Lung (tissue), 12 donors: ENCODE results near the gene TAS1R2. TPM values are rescaled to one million over a fixed set of nuclear protein-coding genes. Genes with fewer than 3 reads are reported as not detected.
"Not testable (repeated sequence)": the region's sequence is repeated elsewhere in the genome, so short reads cannot be mapped to it uniquely, and the experiment has no call there.

ENCODE experiments used
- ATAC-seq: fragments of 200-7000 bp; cut with Tn5 transposase; one replicate; pipeline ENCODE4 v1.9.1; 2020; ENCODE audit warnings: moderate number of reproducible peaks; ENCODE audit not compliant: insufficient read depth, low FRiP score
- DNase-seq, 3 donors: peaks; one replicate each; pipeline ENCODE4 v3.0.0-alpha.2; 2013 to 2017
- H3K27ac ChIP-seq, 2 donors: one replicate each; pipeline ENCODE4 v1.5.1; 2013; ENCODE audit warnings: mild to moderate bottlenecking in 2 of 2, moderate library complexity in 2 of 2, control low read depth in 1 of 2, inconsistent platforms in 1 of 2, low read depth in 1 of 2, low read length in 1 of 2
- H3K27me3 ChIP-seq, 3 donors: one replicate each; pipeline ENCODE4 v1.5.1; 2013; ENCODE audit warnings: low read length in 2 of 3; ENCODE audit not compliant: control insufficient read depth in 3 of 3, insufficient read depth in 3 of 3
- H3K36me3 ChIP-seq, 4 donors: one replicate each; pipeline ENCODE4 v1.5.1; 2013; ENCODE audit warnings: low read length in 4 of 4, mild to moderate bottlenecking in 1 of 4, moderate library complexity in 1 of 4; ENCODE audit not compliant: control insufficient read depth in 4 of 4, insufficient read depth in 4 of 4
- H3K4me1 ChIP-seq, 5 donors: one replicate each; pipeline ENCODE4 v1.5.1; 2013; ENCODE audit warnings: low read length in 5 of 5, mild to moderate bottlenecking in 2 of 5, moderate library complexity in 1 of 5; ENCODE audit not compliant: control insufficient read depth in 5 of 5, insufficient read depth in 5 of 5
- H3K4me3 ChIP-seq: one replicate; pipeline ENCODE4 v1.5.1; 2013; ENCODE audit warnings: mild to moderate bottlenecking, control low read depth, moderate library complexity
- H3K9ac ChIP-seq, 2 donors: one replicate each; pipeline ENCODE4 v1.5.1; 2013; ENCODE audit warnings: low read length in 2 of 2, control low read depth in 1 of 2; ENCODE audit not compliant: insufficient read depth in 1 of 2
- H3K9me3 ChIP-seq, 4 donors: one replicate each; pipeline ENCODE4 v1.5.1; 2013; ENCODE audit warnings: low read length in 3 of 4, mild to moderate bottlenecking in 1 of 4, moderate library complexity in 1 of 4; ENCODE audit not compliant: control insufficient read depth in 4 of 4, insufficient read depth in 3 of 4
- CTCF ChIP-seq: IDR thresholded peaks from 2 replicates; pipeline ENCODE4 v1.5.1; 2012; ENCODE audit warnings: mild to moderate bottlenecking; ENCODE audit errors: control extremely low read depth, extremely low read depth
- WGBS, 2 donors: extraction: QIAGEN DNeasy Blood & Tissue Kit; methylation state at CpG; one replicate each; pipeline ENCODE4 v1.1.7; 2013; 5-methylcytosine and 5-hydroxymethylcytosine counted together
- polyA plus RNA-seq, 2 donors: library from polyadenylated mRNA; stranded (reverse); fragments of 200-250 nt; gene quantifications; one replicate each; pipeline ENCODE4 v1.2.1, GENCODE V29; 2013
- total RNA-seq, 2 donors: library from RNA; depleted of rRNA in 1 of 2; stranded (reverse); fragments of >200 nt in 1 of 2; gene quantifications; one replicate each; pipeline ENCODE4 v1.2.1, GENCODE V29; 2014 to 2021
- donor health status: control.
- donor health status: control.
- donor health status: Bipolar disorder and iron deficiency.
- donor health status: healthy.
- donor health status: DM: yes; HTN: yes; CAD: no.

Gene TAS1R2
- total and polyA plus RNA-seq, 4 donors, result not detected

GRCh38 chr1:18898567-18898966, 39.1 kb upstream of the TAS1R2 start:
- Histone ChIP-seq H3K4me3 (no peak overlapping the region), H3K9me3 (no peaks in the 10 kb centered on the region), H3K4me1 (peaks cover 1 to 22% (median 5%) of the 10 kb centered on the region in 5 donors), H3K9ac (no peak overlapping the region), H3K36me3 (peaks cover 0 to 4% (median 2%) of the 10 kb centered on the region in 4 donors), H3K27me3 (no peaks in the 10 kb centered on the region), H3K27ac (no peak overlapping the region)
- DNase-seq, result no peak
- no peak for ATAC-seq
- TF ChIP-seq CTCF, result no peak
- WGBS, 2 donors, result 93 to 95% methylated on average over 8 of the region's 8 CpGs

GRCh38 chr1:18895317-18895716, 35.9 kb upstream of the TAS1R2 start:
- 94 to 95% methylated on average over 6 of the region's 6 CpGs for WGBS, 2 donors
- no peak for ATAC-seq
- TF ChIP-seq CTCF, result no peak

GRCh38 chr1:18893120-18893519, 33.7 kb upstream of the TAS1R2 start:
- no peak for DNase-seq
- Histone ChIP-seq H3K9ac (no peak overlapping the region), H3K36me3 (peaks cover 0 to 9% (median 2%) of the 10 kb centered on the region in 4 donors), H3K27me3 (no peaks in the 10 kb centered on the region), H3K4me3 (no peak overlapping the region), H3K9me3 (no peaks in the 10 kb centered on the region), H3K4me1 (peaks cover 0 to 6% (median 0%) of the 10 kb centered on the region in 5 donors), H3K27ac (no peak overlapping the region)
- 96% methylated on average over 7 of the region's 7 CpGs for WGBS, 2 donors
- ATAC-seq, result no peak
- TF ChIP-seq CTCF, result no peak

More at GRCh38 chr1:18895317-18895716, 35.9 kb upstream of the TAS1R2 start:
- Histone ChIP-seq H3K9ac (no peak overlapping the region), H3K4me1 (peaks cover 0 to 6% (median 5%) of the 10 kb centered on the region in 5 donors), H3K4me3 (no peak overlapping the region), H3K27me3 (no peaks in the 10 kb centered on the region), H3K9me3 (no peaks in the 10 kb centered on the region), H3K27ac (no peak overlapping the region), H3K36me3 (peaks cover 0 to 4% (median 2%) of the 10 kb centered on the region in 4 donors)
- no peak for DNase-seq

GRCh38 chr1:18891858-18892257, 32.4 kb upstream of the TAS1R2 start:
- not testable (repeated sequence) for H3K36me3 ChIP-seq, ATAC-seq, H3K4me1 ChIP-seq, H3K27me3 ChIP-seq, H3K4me3 ChIP-seq, H3K27ac ChIP-seq, DNase-seq, H3K9me3 ChIP-seq, H3K9ac ChIP-seq
- WGBS, 2 donors, result 91 to 92% methylated on average over 7 of the region's 7 CpGs
